ENCODE data around the gene DLG2. TPM values are rescaled to one million over a fixed set of nuclear protein-coding genes. Genes with fewer than 3 reads are reported as not detected.

The DLG2 gene
- total and polyA plus RNA-seq, 2 donors (not counting 3 experiments of a cell fraction or from before 2014, with no cell fraction given): 0.15 to 1.1 TPM

GRCh38 chr11:84419616-84420015 is 1207.5 kb downstream of the DLG2 start:
- Histone ChIP-seq H3K9me1 (replicated peaks; ENCODE audit: control insufficient read depth, extremely low read depth, insufficient read depth, low read length) (no peaks in the 10 kb centered on the region), H3K4me2 (ENCODE audit: insufficient read depth, low read length) (no peak overlapping the region), H3K27ac (ENCODE audit: insufficient read depth, low read depth, low read length) (no peak overlapping the region), H3K79me2 (ENCODE audit: control insufficient read depth, insufficient read depth, low read length) (no peaks in the 10 kb centered on the region), H3K9ac (replicated peaks; ENCODE audit: extremely low read depth, insufficient read depth, low read length) (no peak overlapping the region), H3K27me3 (ENCODE audit: control insufficient read depth in 2 of 2, insufficient read depth in 2 of 2, low read length in 2 of 2) (no peaks in the 10 kb centered on the region), H4K20me1 (replicated peaks; ENCODE audit: control insufficient read depth, extremely low read depth, insufficient read depth, low read length) (no peaks in the 10 kb centered on the region), H3K4me1 (ENCODE audit: control insufficient read depth, extremely low read depth, insufficient read depth, low read length) (no peaks in the 10 kb centered on the region), H3K4me3 (replicated peaks in 1 of 3; ENCODE audit: insufficient read depth in 1 of 3, low read depth in 1 of 3, low read length in 3 of 3) (no peak overlapping the region), H3K36me3 (ENCODE audit: control insufficient read depth in 2 of 2, extremely low read depth in 1 of 2, insufficient read depth in 2 of 2, low read length in 2 of 2) (no peaks in the 10 kb centered on the region), H3K9me3 (replicated peaks; ENCODE audit: control insufficient read depth, insufficient read depth, low read length) (peaks cover 2% of the 10 kb centered on the region), H2AFZ (ENCODE audit: low read depth, low read length) (no peak overlapping the region)
- dilution Hi-C loops (cut with MboI; ENCODE audit: extremely low pct_ligation_motif_present, low sequenced_read_pairs): no loop called here
- TF ChIP-seq MYC (IDR thresholded peaks at IDR 0.05; ENCODE audit: low read depth, low read length) (no peak), MAX (IDR thresholded peaks at IDR 0.05; ENCODE audit: insufficient read depth, insufficient read length) (no peak), JUN (IDR thresholded peaks at IDR 0.05; ENCODE audit: borderline replicate concordance, insufficient read depth, insufficient read length, low read depth) (no peak), POLR2A (IDR thresholded peaks at IDR 0.05; ENCODE audit: low read depth, low read length) (no peak), CTCF (IDR thresholded peaks at IDR 0.05; ENCODE audit: extremely low read depth in 1 of 2, insufficient read depth in 1 of 2, low read depth in 1 of 2, low read length in 2 of 2) (no peak), EZH2 (IDR thresholded peaks at IDR 0.05; ENCODE audit: borderline replicate concordance, low read depth, low read length, severe bottlenecking) (no peak), GATA2 (IDR thresholded peaks at IDR 0.05; ENCODE audit: insufficient read depth, insufficient read length, low read depth, low read length) (no peak), POLR2AphosphoS5 (IDR thresholded peaks at IDR 0.05; ENCODE audit: insufficient read depth, low read depth, low read length) (no peak), FOS (IDR thresholded peaks at IDR 0.05; ENCODE audit: borderline replicate concordance, insufficient read depth, low read length) (no peak)
- FAIRE-seq: no peak
- no peak for DNase-seq (ENCODE audit: low read depth, low spot score)
- CTCF ChIA-PET: no interaction called here
- intact Hi-C loops (cut with micrococcal nuclease): no loop called here
- POLR2A ChIA-PET: no interaction called here
- BruUV-seq (replicated peaks): no TSS peak
